CD8-positive, alpha-beta memory T cell (primary cell): ENCODE data around the gene HIP1R. TPM values are rescaled to one million over a fixed set of nuclear protein-coding genes. Genes with fewer than 3 reads are reported as not detected.

Experiments used
- CTCF ChIA-PET: fragments of 350-600 bp; sonication (Branson Sonifier 250); formaldehyde crosslinking; loops from one replicate; lab custom pipeline; 2021; ENCODE audit warnings: antibody characterized with exemption; lab: Charles Lee
- POLR2A ChIA-PET: fragments of 350-600 bp; sonication (Branson Sonifier 250); formaldehyde crosslinking; loops from one replicate; lab custom pipeline; 2021; ENCODE audit warnings: antibody characterized with exemption; lab: Charles Lee
- DNase-seq, 5 donors: peaks; one replicate each; pipeline versions ENCODE4 v3.0.0 to v3.0.0-alpha.2; 2020 to 2022; ENCODE audit warnings: mixed read lengths in 1 of 5
- H3K27ac ChIP-seq: one replicate; pipeline ENCODE4 v1.7.0; 2013; ENCODE audit warnings: low read depth, mild to moderate bottlenecking, low read length, moderate library complexity
- H3K27me3 ChIP-seq: 2 replicates; pipeline ENCODE4 v1.7.0; 2013; ENCODE audit warnings: low read length, mild to moderate bottlenecking; ENCODE audit not compliant: insufficient read depth, poor library complexity, severe bottlenecking
- H3K36me3 ChIP-seq: 2 replicates; pipeline ENCODE4 v1.7.0; 2013; ENCODE audit warnings: mild to moderate bottlenecking, low read length, moderate library complexity; ENCODE audit not compliant: insufficient read depth
- H3K4me1 ChIP-seq: 2 replicates; pipeline ENCODE4 v1.7.0; 2013; ENCODE audit warnings: mild to moderate bottlenecking, low read length, moderate library complexity; ENCODE audit not compliant: insufficient read depth
- H3K4me3 ChIP-seq: 2 replicates; pipeline ENCODE4 v1.7.0; 2013; ENCODE audit warnings: mild to moderate bottlenecking, low read length
- H3K9me3 ChIP-seq: 2 replicates; pipeline ENCODE4 v1.7.0; 2013; ENCODE audit warnings: mild to moderate bottlenecking, low read length
- H3K27ac Mint-ChIP-seq, 8 donors: one replicate each; pipeline ENCODE4 v1.8.0; 2020 to 2021; ENCODE audit warnings: mixed read lengths in 8 of 8, mild to moderate bottlenecking in 6 of 8, inconsistent platforms in 3 of 8, moderate library complexity in 3 of 8
- H3K27me3 Mint-ChIP-seq, 2 donors: one replicate each; pipeline ENCODE4 v1.8.0; 2020 to 2021; ENCODE audit warnings: mixed read lengths in 2 of 2, mild to moderate bottlenecking in 1 of 2, moderate library complexity in 1 of 2
- H3K36me3 Mint-ChIP-seq, 3 donors: one replicate each; pipeline ENCODE4 v1.8.0; 2020 to 2021; ENCODE audit warnings: mixed read lengths in 3 of 3, inconsistent platforms in 1 of 3, mild to moderate bottlenecking in 1 of 3
- H3K4me1 Mint-ChIP-seq, 3 donors: one replicate each; pipeline ENCODE4 v1.8.0; 2020 to 2021; ENCODE audit warnings: mixed read lengths in 3 of 3, inconsistent platforms in 1 of 3, mild to moderate bottlenecking in 1 of 3
- H3K4me3 Mint-ChIP-seq, 7 donors: one replicate each; pipeline ENCODE4 v1.8.0; 2020 to 2021; ENCODE audit warnings: mixed read lengths in 7 of 7, mild to moderate bottlenecking in 6 of 7, moderate library complexity in 4 of 7, inconsistent platforms in 2 of 7
- H3K9me3 Mint-ChIP-seq, 5 donors: one replicate each; pipeline ENCODE4 v1.8.0; 2020 to 2022; ENCODE audit warnings: mixed read lengths in 5 of 5, mild to moderate bottlenecking in 3 of 5, moderate library complexity in 2 of 5, inconsistent platforms in 1 of 5
- polyA plus RNA-seq: library from polyadenylated mRNA; unstranded; fragments of 300-500 nt; fragmentation: Illumina TruSeq; gene quantifications from one replicate; pipeline ENCODE4 v1.2.3, GENCODE V29; 2021
- total RNA-seq, 2 experiments: library from RNA; stranded (reverse); gene quantifications; one replicate each; pipeline ENCODE4 v1.2.3, GENCODE V29; 2021

Gene HIP1R
- total and polyA plus RNA-seq, 3 experiments from 2014 or later: 12.5 to 27.2 (median 23.8) TPM

DNA sequence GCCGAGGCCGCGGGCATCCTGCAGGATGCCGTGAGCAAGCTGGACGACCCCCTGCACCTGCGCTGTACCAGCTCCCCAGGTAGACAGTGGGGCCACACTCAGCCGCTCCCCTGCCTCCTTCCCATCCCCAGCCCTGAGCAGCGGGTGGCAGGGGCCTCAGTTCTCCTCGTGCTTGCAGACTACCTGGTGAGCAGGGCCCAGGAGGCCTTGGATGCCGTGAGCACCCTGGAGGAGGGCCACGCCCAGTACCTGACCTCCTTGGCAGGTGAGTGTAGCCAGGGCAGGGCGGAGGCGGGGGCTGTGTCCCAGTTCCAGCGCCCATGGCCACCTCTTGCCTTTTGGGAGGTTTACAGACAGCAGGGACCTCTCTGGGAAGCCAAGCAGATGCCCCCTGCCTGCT lies 22.9 kb downstream of the HIP1R start:
- no peaks in the 10 kb centered on the region for H3K27me3 Mint-ChIP-seq
- H3K36me3 ChIP-seq: no peaks in the 10 kb centered on the region

DNA sequence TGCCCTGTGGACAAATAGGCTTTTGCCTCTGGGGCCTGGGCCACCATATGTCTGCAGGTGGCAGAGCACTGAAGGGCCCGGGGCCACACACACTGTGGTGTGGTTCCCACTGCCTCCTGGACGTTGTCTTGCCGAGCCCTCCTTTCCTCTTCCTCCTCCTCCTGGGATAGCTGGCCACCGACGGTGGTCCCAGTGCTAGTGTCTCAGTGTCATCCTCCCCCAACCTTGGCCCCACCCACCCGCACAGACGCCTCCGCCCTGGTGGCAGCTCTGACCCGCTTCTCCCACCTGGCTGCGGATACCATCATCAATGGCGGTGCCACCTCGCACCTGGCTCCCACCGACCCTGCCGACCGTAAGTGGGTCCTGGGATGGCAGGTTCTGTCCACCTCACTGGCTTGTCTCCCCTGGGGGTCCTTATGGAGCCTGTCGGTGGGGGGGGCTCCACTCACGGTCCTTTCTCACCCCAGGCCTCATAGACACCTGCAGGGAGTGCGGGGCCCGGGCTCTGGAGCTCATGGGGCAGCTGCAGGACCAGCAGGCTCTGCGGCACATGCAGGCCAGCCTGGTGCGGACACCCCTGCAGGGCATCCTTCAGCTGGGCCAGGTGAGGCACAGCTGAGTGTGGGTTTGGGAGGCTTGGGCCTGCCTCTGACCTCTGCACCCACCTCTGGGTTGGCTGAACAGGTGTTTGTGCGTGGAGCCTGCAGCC lies 23.5 kb downstream of the HIP1R start:
- ChIA-PET CTCF (interaction anchor here (0.9 to 9.1 kb wide), 6 partner anchors 10 to 93 kb away, joined by 3 to 162 read pairs (median 8); no protein-coding TSS in a partner anchor), POLR2A (no interaction called here)
- H3K27ac Mint-ChIP-seq: peak overlapping the region in 1 of 8 donors; percentile 79
- H3K36me3 Mint-ChIP-seq: peaks cover 0 to 75% (median 2%) of the 10 kb centered on the region in 3 donors
- Histone ChIP-seq H3K27ac (no peak overlapping the region), H3K36me3 (no peaks in the 10 kb centered on the region), H3K27me3 (no peaks in the 10 kb centered on the region), H3K4me3 (no peak overlapping the region), H3K4me1 (no peaks in the 10 kb centered on the region), H3K9me3 (no peaks in the 10 kb centered on the region)
- DNase-seq: no peak
- no peaks in the 10 kb centered on the region for H3K9me3 Mint-ChIP-seq
- H3K4me3 Mint-ChIP-seq: no peak overlapping the region
- H3K27me3 Mint-ChIP-seq: no peaks in the 10 kb centered on the region
- H3K4me1 Mint-ChIP-seq: peaks cover 0 to 7% (median 0%) of the 10 kb centered on the region in 3 donors

More for the DNA sequence above, 22.9 kb downstream of the HIP1R start:
- peaks cover 0 to 7% (median 0%) of the 10 kb centered on the region in 3 donors for H3K4me1 Mint-ChIP-seq
- no peaks in the 10 kb centered on the region for H3K4me1 ChIP-seq
- H3K9me3 ChIP-seq: no peaks in the 10 kb centered on the region
- H3K4me3 Mint-ChIP-seq: no peak overlapping the region
- no peaks in the 10 kb centered on the region for H3K9me3 Mint-ChIP-seq
- H3K27ac Mint-ChIP-seq: no peak overlapping the region
- no peak overlapping the region for H3K27ac ChIP-seq
- no peak overlapping the region for H3K4me3 ChIP-seq
- no peaks in the 10 kb centered on the region for H3K27me3 ChIP-seq
- peaks cover 0 to 73% (median 2%) of the 10 kb centered on the region in 3 donors for H3K36me3 Mint-ChIP-seq
- ChIA-PET CTCF (interaction anchor here (1.7 to 9.1 kb wide), 3 partner anchors 64 to 380 kb away, joined by 4 to 162 read pairs (median 9); no protein-coding TSS in a partner anchor), POLR2A (interaction anchor here (0.6 kb wide), 1 partner anchor 22 kb away, joined by 10 read pairs; no protein-coding TSS in a partner anchor)
- DNase-seq: no peak

DNA sequence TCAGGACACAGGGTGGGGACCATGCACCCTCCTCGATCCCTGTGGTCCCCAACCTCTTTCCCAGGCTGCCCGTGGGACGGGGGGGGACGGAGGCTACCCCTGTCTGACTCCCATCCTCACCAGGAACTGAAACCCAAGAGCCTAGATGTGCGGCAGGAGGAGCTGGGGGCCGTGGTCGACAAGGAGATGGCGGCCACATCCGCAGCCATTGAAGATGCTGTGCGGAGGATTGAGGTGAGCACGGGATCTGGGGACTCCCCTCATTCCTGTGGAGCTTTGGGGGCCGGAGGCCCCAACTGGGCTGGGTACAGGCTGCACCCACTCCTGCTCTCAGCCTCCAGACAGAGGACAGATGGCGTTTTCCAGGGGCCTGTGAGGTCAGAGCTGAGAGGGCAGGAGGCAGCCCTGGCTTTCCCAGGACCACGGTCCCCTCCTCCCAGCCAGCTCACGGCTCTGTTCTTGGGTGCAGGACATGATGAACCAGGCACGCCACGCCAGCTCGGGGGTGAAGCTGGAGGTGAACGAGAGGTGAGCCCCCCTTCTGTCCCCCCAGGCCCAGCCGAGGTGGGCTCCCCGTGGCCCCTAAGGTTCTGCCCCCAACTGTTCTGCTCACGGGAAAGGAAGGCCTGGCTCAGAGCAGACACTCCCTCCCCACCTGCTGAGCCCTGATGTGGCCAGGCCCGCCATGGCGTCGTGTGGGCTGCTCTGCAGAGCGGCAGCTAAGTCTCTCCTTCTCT lies 24.2 kb downstream of the HIP1R start:
- no peaks in the 10 kb centered on the region for H3K36me3 ChIP-seq
- no peak overlapping the region for H3K27ac ChIP-seq
- peaks cover 0 to 8% (median 2%) of the 10 kb centered on the region in 3 donors for H3K4me1 Mint-ChIP-seq
- H3K4me1 ChIP-seq: no peaks in the 10 kb centered on the region
- ChIA-PET POLR2A (interaction anchor here (0.6 to 1.5 kb wide), 4 partner anchors 23 to 84 kb away, joined by 3 to 12 read pairs (median 6); no protein-coding TSS in a partner anchor), CTCF (interaction anchor here (0.6 to 9.1 kb wide), 9 partner anchors 8 to 115 kb away, joined by 3 to 162 read pairs (median 4); partner anchors contain the start of gene OGFOD2)
- H3K27me3 Mint-ChIP-seq: no peaks in the 10 kb centered on the region
- H3K9me3 Mint-ChIP-seq: no peaks in the 10 kb centered on the region
- no peaks in the 10 kb centered on the region for H3K27me3 ChIP-seq
- H3K27ac Mint-ChIP-seq: peak overlapping the region in 2 of 8 donors; percentile 32 to 87
- peak overlapping the region in 1 of 7 donors; percentile 70 for H3K4me3 Mint-ChIP-seq
- H3K9me3 ChIP-seq: no peaks in the 10 kb centered on the region
- H3K36me3 Mint-ChIP-seq: peaks cover 0 to 74% (median 2%) of the 10 kb centered on the region in 3 donors
- H3K4me3 ChIP-seq: no peak overlapping the region
- no peak for DNase-seq

DNA sequence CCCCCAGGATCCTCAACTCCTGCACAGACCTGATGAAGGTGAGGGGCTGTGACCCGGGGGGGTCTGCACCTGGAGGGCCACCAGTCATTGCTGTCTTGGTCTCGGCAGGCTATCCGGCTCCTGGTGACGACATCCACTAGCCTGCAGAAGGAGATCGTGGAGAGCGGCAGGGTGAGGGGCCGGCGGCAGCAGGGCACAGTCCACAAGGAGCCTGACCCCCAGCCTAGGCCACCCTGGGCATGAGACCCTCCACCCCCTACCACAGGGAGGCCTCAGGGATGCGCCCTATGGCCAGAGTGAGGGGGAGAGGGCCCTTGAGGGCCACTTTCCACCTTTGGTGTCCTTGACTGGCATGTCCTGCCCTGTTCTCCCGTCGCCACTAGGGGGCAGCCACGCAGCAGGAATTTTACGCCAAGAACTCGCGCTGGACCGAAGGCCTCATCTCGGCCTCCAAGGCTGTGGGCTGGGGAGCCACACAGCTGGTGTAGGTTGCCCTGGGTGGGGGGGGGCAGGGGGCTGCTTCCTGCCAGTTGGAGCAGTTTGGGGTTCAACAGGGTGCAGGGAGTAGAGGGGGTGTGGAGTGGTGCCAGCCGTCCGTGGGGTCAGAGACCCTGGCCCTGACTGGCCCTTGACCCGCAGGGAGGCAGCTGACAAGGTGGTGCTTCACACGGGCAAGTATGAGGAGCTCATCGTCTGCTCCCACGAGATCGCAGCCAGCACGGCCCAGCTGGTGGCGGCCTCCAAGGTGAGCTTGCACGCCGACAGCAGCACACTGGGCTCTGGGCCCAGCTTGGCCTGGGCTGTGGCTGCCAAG lies 25.0 kb downstream of the HIP1R start:
- Histone ChIP-seq H3K36me3 (no peaks in the 10 kb centered on the region), H3K9me3 (no peaks in the 10 kb centered on the region), H3K4me3 (no peak overlapping the region), H3K27me3 (no peaks in the 10 kb centered on the region), H3K4me1 (no peaks in the 10 kb centered on the region), H3K27ac (no peak overlapping the region)
- ChIA-PET POLR2A (interaction anchor here (0.6 to 1.8 kb wide), 5 partner anchors 11 to 106 kb away, joined by 3 to 12 read pairs (median 4); partner anchors contain the start of gene ABCB9), CTCF (interaction anchor here (0.6 to 9.1 kb wide), 33 partner anchors 9 to 381 kb away, joined by 3 to 162 read pairs (median 4); partner anchors contain the start of genes ARL6IP4, OGFOD2 and VPS37B)
- Mint-ChIP-seq H3K27me3 (no peaks in the 10 kb centered on the region), H3K36me3 (peaks cover 0 to 76% (median 2%) of the 10 kb centered on the region in 3 donors), H3K27ac (peak overlapping the region in 4 of 8 donors; percentile 54 to 85 (median 58)), H3K4me3 (peak overlapping the region in 1 of 7 donors; percentile 70), H3K9me3 (no peaks in the 10 kb centered on the region), H3K4me1 (peaks cover 1 to 13% (median 7%) of the 10 kb centered on the region in 3 donors)
- DNase-seq: peak; percentile 64 to 85 (median 74)

DNA sequence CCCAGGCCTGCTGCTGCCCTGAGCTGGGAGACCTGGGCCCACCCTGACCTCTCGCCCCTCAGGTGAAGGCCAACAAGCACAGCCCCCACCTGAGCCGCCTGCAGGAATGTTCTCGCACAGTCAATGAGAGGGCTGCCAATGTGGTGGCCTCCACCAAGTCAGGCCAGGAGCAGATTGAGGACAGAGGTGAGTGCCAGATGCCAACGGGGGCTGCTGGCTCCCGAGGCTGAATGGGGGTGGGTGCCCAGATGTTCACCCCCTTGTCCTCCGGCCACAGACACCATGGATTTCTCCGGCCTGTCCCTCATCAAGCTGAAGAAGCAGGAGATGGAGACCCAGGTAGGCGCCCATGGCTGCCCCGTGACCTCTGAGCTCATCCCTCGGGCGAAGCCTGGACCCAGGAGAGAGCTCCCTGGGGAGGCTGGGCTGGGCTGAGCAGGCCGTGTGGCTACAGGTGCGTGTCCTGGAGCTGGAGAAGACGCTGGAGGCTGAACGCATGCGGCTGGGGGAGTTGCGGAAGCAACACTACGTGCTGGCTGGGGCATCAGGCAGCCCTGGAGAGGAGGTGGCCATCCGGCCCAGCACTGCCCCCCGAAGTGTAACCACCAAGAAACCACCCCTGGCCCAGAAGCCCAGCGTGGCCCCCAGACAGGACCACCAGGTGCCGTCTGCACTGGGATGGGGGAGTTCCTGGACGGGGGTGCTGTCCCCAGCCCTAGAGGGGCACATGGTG lies 25.8 kb downstream of the HIP1R start:
- ChIA-PET POLR2A (interaction anchor here (1.4 to 1.8 kb wide), 3 partner anchors 11 to 105 kb away, joined by 3 to 4 read pairs (median 4); partner anchors contain the start of gene ABCB9), CTCF (interaction anchor here (0.6 to 9.1 kb wide), 28 partner anchors 11 to 381 kb away, joined by 3 to 162 read pairs (median 4); partner anchors contain the start of genes ARL6IP4 and VPS37B)
- H3K9me3 ChIP-seq: no peaks in the 10 kb centered on the region
- Mint-ChIP-seq H3K9me3 (no peaks in the 10 kb centered on the region), H3K4me1 (peaks cover 1 to 13% (median 7%) of the 10 kb centered on the region in 3 donors), H3K27me3 (no peaks in the 10 kb centered on the region), H3K36me3 (peaks cover 0 to 75% (median 2%) of the 10 kb centered on the region in 3 donors), H3K27ac (peak overlapping the region in 3 of 8 donors; percentile 6 to 69 (median 54)), H3K4me3 (no peak overlapping the region)
- H3K4me1 ChIP-seq: no peaks in the 10 kb centered on the region
- no peaks in the 10 kb centered on the region for H3K36me3 ChIP-seq
- DNase-seq: no peak
- H3K27ac ChIP-seq: no peak overlapping the region
- no peak overlapping the region for H3K4me3 ChIP-seq
- no peaks in the 10 kb centered on the region for H3K27me3 ChIP-seq

DNA sequence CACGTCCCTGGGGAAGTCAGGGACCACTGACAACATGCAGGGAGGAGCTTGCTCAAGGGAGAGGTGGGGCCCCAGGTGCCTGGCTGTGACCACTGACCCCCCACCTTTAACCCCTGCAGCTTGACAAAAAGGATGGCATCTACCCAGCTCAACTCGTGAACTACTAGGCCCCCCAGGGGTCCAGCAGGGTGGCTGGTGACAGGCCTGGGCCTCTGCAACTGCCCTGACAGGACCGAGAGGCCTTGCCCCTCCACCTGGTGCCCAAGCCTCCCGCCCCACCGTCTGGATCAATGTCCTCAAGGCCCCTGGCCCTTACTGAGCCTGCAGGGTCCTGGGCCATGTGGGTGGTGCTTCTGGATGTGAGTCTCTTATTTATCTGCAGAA lies 26.3 kb downstream of the HIP1R start:
- H3K4me3 ChIP-seq: no peak overlapping the region
- H3K27me3 Mint-ChIP-seq: no peaks in the 10 kb centered on the region
- H3K9me3 Mint-ChIP-seq: no peaks in the 10 kb centered on the region
- H3K9me3 ChIP-seq: no peaks in the 10 kb centered on the region
- H3K27me3 ChIP-seq: no peaks in the 10 kb centered on the region
- H3K36me3 ChIP-seq: no peaks in the 10 kb centered on the region
- H3K4me1 Mint-ChIP-seq: peaks cover 1 to 13% (median 7%) of the 10 kb centered on the region in 3 donors
- H3K4me1 ChIP-seq: no peaks in the 10 kb centered on the region
- CTCF ChIA-PET: interaction anchor here (1.1 to 9.1 kb wide), 17 partner anchors 10 to 376 kb away, joined by 3 to 162 read pairs (median 4); no protein-coding TSS in a partner anchor
- DNase-seq: no peak
- H3K27ac ChIP-seq: no peak overlapping the region
- H3K4me3 Mint-ChIP-seq: no peak overlapping the region
- H3K27ac Mint-ChIP-seq: peak overlapping the region in 1 of 8 donors; percentile 66
- POLR2A ChIA-PET: interaction anchor here (1.4 to 1.8 kb wide), 2 partner anchors 10 to 105 kb away, joined by 4 read pairs; partner anchors contain the start of gene ABCB9
- peaks cover 0 to 75% (median 2%) of the 10 kb centered on the region in 3 donors for H3K36me3 Mint-ChIP-seq
